GM23338 (cell line): ENCODE data around the gene CSPG4.

Experiments used
- CREB1 ChIP-seq: fragments of 250-450 bp; sonication (Bioruptor Pico); IDR thresholded peaks from 2 replicates; pipeline ENCODE4 v1.5.0; 2020; ENCODE audit warnings: low read depth, mild to moderate bottlenecking, moderate library complexity
- CTCF ChIP-seq, 2 experiments: fragments of 200-600 bp in 1 of 2; sonication (generic) in 1 of 2; conservative IDR thresholded peaks; 2 replicates each; pipeline versions ENCODE4 v1.5.1 to v1.6.1; 2016 to 2017; ENCODE audit warnings: antibody characterized with exemption in 2 of 2, low read depth in 2 of 2, mild to moderate bottlenecking in 2 of 2, moderate library complexity in 1 of 2
- ETS1 ChIP-seq: IDR thresholded peaks from 2 replicates; pipeline ENCODE4 v1.6.1; 2016; ENCODE audit warnings: antibody characterized with exemption
- EZH2 ChIP-seq: fragments of 200-600 bp; sonication (generic); IDR thresholded peaks from one replicate; pipeline ENCODE4 v1.8.0; 2017; ENCODE audit warnings: antibody characterized with exemption, mild to moderate bottlenecking, low read depth; ENCODE audit not compliant: unreplicated experiment
- EZH2phosphoT487 ChIP-seq: fragments of 200-600 bp; sonication (generic); IDR thresholded peaks from one replicate; pipeline ENCODE4 v1.8.1; 2018; ENCODE audit warnings: antibody characterized with exemption; ENCODE audit not compliant: unreplicated experiment
- JUNB ChIP-seq: IDR thresholded peaks from one replicate; pipeline ENCODE4 v1.6.1; 2016; ENCODE audit warnings: antibody characterized with exemption; ENCODE audit not compliant: unreplicated experiment
- POLR2AphosphoS5 ChIP-seq: IDR thresholded peaks from 2 replicates; pipeline ENCODE4 v1.6.1; 2016; ENCODE audit warnings: antibody characterized with exemption, low read depth
- REST ChIP-seq: IDR thresholded peaks from one replicate; pipeline ENCODE4 v1.6.1; 2018; ENCODE audit warnings: antibody characterized with exemption; ENCODE audit not compliant: unreplicated experiment
- STAT1 ChIP-seq: IDR thresholded peaks from one replicate; pipeline ENCODE4 v1.6.1; 2016; ENCODE audit warnings: antibody characterized with exemption; ENCODE audit not compliant: unreplicated experiment
- ZNF114 ChIP-seq: fragments of 250-450 bp; sonication (Bioruptor Pico); IDR thresholded peaks from 2 replicates; pipeline ENCODE4 v1.5.0; 2020; ENCODE audit warnings: mild to moderate bottlenecking, moderate library complexity
- ZNF331 ChIP-seq: fragments of 250-450 bp; sonication (Bioruptor Pico); IDR thresholded peaks from 2 replicates; pipeline ENCODE4 v1.5.0; 2020; ENCODE audit warnings: low read depth, mild to moderate bottlenecking, moderate library complexity
- ZNF462 ChIP-seq: fragments of 250-450 bp; sonication (Bioruptor Pico); IDR thresholded peaks from 2 replicates; pipeline ENCODE4 v1.5.0; 2020; ENCODE audit warnings: mild to moderate bottlenecking, moderate library complexity

- TF ChIP-seq CTCF (conservative IDR thresholded peaks at IDR 0.05; ENCODE audit: low read depth in 2 of 2) (no peak), EZH2phosphoT487 (no peak), CREB1 (no peak), EZH2 (no peak), POLR2AphosphoS5 (no peak), JUNB (no peak), ZNF114 (CRISPR knock-in tag) (no peak), REST (no peak), ETS1 (no peak), ZNF462 (CRISPR knock-in tag) (no peak), ZNF331 (CRISPR knock-in tag) (no peak), STAT1 (no peak)
These were observed 32.7 kb upstream of the CSPG4 start for GRCh38 chr15:75745305-75745704.
